HepG2 (cell line): ENCODE data around the gene C1orf226. TPM values are rescaled to one million over a fixed set of nuclear protein-coding genes. Genes with fewer than 3 reads are reported as not detected.
A peak's percentile ranks its signal among the peaks of the same experiment; 100 is the strongest.

ENCODE experiments used
- ATAC-seq: fragments of 200-7000 bp; cut with Tn5 transposase; 3 replicates; pipeline ENCODE4 v1.9.1; 2020; ENCODE audit warnings: mild to moderate bottlenecking, moderate library complexity
- BruUV-seq: library from RNA; stranded (reverse); fragments of 400-500 nt; replicated peaks from 2 replicates; lab custom pipeline; 2021; lab: Mats Ljungman, UMichigan
- CTCF ChIA-PET: fragments of 300-600 bp; formaldehyde crosslinking; extraction: SDS; loops from one replicate; lab custom pipeline; 2021; ENCODE audit warnings: low total read pairs, inconsistent platforms, low intra/inter-chr PET ratio; lab: Yijun Ruan, JAX
- POLR2A ChIA-PET: fragments of 350-600 bp; sonication (Branson Sonifier 250); formaldehyde crosslinking; loops from one replicate; lab custom pipeline; 2020; ENCODE audit warnings: antibody characterized with exemption, inconsistent platforms; lab: Yijun Ruan, JAX
- DNase-seq: peaks from one replicate; pipeline ENCODE4 v3.0.0-alpha.2; 2015; ENCODE audit warnings: low spot score
- FAIRE-seq: peaks from 3 replicates; lab custom pipeline; 2011; peaks lifted over from hg19 to GRCh38; lab: Jason Lieb, UNC
- H2AFZ ChIP-seq: one replicate; pipeline ENCODE4 v1.6.1; 2011; ENCODE audit warnings: low read length, inconsistent platforms
- H3K27ac ChIP-seq: fragments of 300-600 bp; 3 replicates; pipeline ENCODE4 v1.8.0; 2011; ENCODE audit warnings: mixed run types, mild to moderate bottlenecking, mixed read lengths, low read length, inconsistent platforms; ENCODE audit not compliant: insufficient read depth; ENCODE audit errors: extremely low read length
- H3K27me3 ChIP-seq, 2 experiments: fragments of 200-600 bp in 1 of 2; 2 replicates in 1 of 2; 3 replicates in 1 of 2; pipeline versions ENCODE4 v1.6.0 to v1.8.0; 2011; ENCODE audit warnings: low read length in 2 of 2, mild to moderate bottlenecking in 2 of 2, moderate library complexity in 2 of 2, inconsistent platforms in 1 of 2; ENCODE audit not compliant: insufficient read depth in 2 of 2, control insufficient read depth in 1 of 2
- H3K36me3 ChIP-seq, 2 experiments: fragments of 200-600 bp in 1 of 2; replicated peaks in 1 of 2; 2 replicates in 1 of 2; 3 replicates in 1 of 2; pipeline versions ENCODE4 v1.5.1 to v1.8.0; 2011; ENCODE audit warnings: low read length in 2 of 2, inconsistent platforms in 1 of 2; ENCODE audit not compliant: insufficient read depth in 2 of 2, control insufficient read depth in 1 of 2
- H3K4me1 ChIP-seq: 2 replicates; pipeline ENCODE4 v1.5.1; 2012; ENCODE audit warnings: low read length, inconsistent platforms; ENCODE audit not compliant: insufficient read depth
- H3K4me2 ChIP-seq: 2 replicates; pipeline ENCODE4 v1.6.0; 2011; ENCODE audit warnings: low read depth, low read length, inconsistent platforms
- H3K4me3 ChIP-seq, 3 experiments: fragments of 200-600 bp in 1 of 3; sonication (generic), shearing (Covaris generic) in 1 of 3; replicated peaks in 1 of 3; 2 replicates each; pipeline ENCODE4 v1.5.1; 2011 to 2016; ENCODE audit warnings: low read length in 3 of 3, inconsistent platforms in 2 of 3, low read depth in 2 of 3, mild to moderate bottlenecking in 2 of 3, control low read depth in 1 of 3, mixed read lengths in 1 of 3; ENCODE audit not compliant: insufficient read depth in 1 of 3
- H3K79me2 ChIP-seq: one replicate; pipeline ENCODE4 v1.6.1; 2011; ENCODE audit warnings: low read length, inconsistent platforms; ENCODE audit not compliant: insufficient read depth
- H3K9ac ChIP-seq: 2 replicates; pipeline ENCODE4 v1.6.0; 2011; ENCODE audit warnings: mild to moderate bottlenecking, low read depth, low read length, inconsistent platforms; ENCODE audit not compliant: insufficient read depth
- H3K9me3 ChIP-seq: 2 replicates; pipeline ENCODE4 v1.5.1; 2012; ENCODE audit warnings: mild to moderate bottlenecking, low read length
- H4K20me1 ChIP-seq: 2 replicates; pipeline ENCODE4 v1.6.0; 2011; ENCODE audit warnings: inconsistent platforms, mild to moderate bottlenecking, low read length, moderate library complexity; ENCODE audit not compliant: insufficient read depth
- DDIT3 ChIP-seq: sonication (generic); formaldehyde crosslinking; IDR thresholded peaks from 2 replicates; pipeline ENCODE4 v1.4.0; 2020; ENCODE audit warnings: mild to moderate bottlenecking, missing genetic modification reagents
- MXI1 ChIP-seq: IDR thresholded peaks from 3 replicates; pipeline ENCODE4 v1.6.1; 2012; ENCODE audit warnings: low read depth, low read length, inconsistent platforms, borderline replicate concordance
- NCOA2 ChIP-seq: sonication (generic); formaldehyde crosslinking; IDR thresholded peaks from 2 replicates; pipeline ENCODE4 v1.8.0; 2022; ENCODE audit warnings: inconsistent platforms
- NR2C2 ChIP-seq: sonication (generic); formaldehyde crosslinking; IDR thresholded peaks from 2 replicates; pipeline ENCODE4 v1.4.0; 2020; ENCODE audit warnings: missing genetic modification reagents, mild to moderate bottlenecking, moderate library complexity, borderline replicate concordance
- PATZ1 ChIP-seq: sonication (generic); formaldehyde crosslinking; IDR thresholded peaks from 2 replicates; pipeline ENCODE4 v1.4.0; 2020; ENCODE audit warnings: missing genetic modification reagents
- ZNF136 ChIP-seq: sonication (generic); formaldehyde crosslinking; IDR thresholded peaks from 2 replicates; pipeline ENCODE4 v1.8.1; 2022; ENCODE audit warnings: low read depth, mild to moderate bottlenecking, moderate library complexity, missing genetic modification reagents
- ZNF30 ChIP-seq: sonication (generic); formaldehyde crosslinking; IDR thresholded peaks from 2 replicates; pipeline ENCODE4 v1.5.0; 2020; ENCODE audit warnings: mild to moderate bottlenecking, missing genetic modification reagents
- ZSCAN25 ChIP-seq: sonication (generic); formaldehyde crosslinking; IDR thresholded peaks from 2 replicates; pipeline ENCODE4 v1.8.0; 2022; ENCODE audit warnings: mild to moderate bottlenecking, missing genetic modification reagents
- ZSCAN9 ChIP-seq: IDR thresholded peaks from 2 replicates; pipeline ENCODE4 v1.6.1; 2016; ENCODE audit warnings: borderline replicate concordance
- WGBS: methylation state at CpG from one replicate; pipeline ENCODE4 v1.1.6; 2017; ENCODE audit warnings: low lambda C conversion rate; 5-methylcytosine and 5-hydroxymethylcytosine counted together
- in situ Hi-C: cut with HindIII; loops from 2 replicates; pipeline ENCODE4 v1.10.0; 2017; ENCODE audit warnings: low pct_unique_long_range_greater_than_20kb; ENCODE audit not compliant: extremely low pct_ligation_motif_present
- intact Hi-C: fragments of 100-400 bp; cut with micrococcal nuclease; formaldehyde crosslinking; loops from one replicate; pipeline ENCODE4 v1.10.0; 2022; ENCODE audit not compliant: unreplicated experiment
- polyA plus RNA-seq, 8 experiments: library from polyadenylated mRNA; depleted of rRNA in 3 of 8; stranded (reverse) in 7 of 8; unstranded in 1 of 8; fragments of >200 nt; fragmentation: Illumina TruSeq in 4 of 8; extraction: Trizol in 4 of 8; gene quantifications; 2 replicates each; pipeline versions ENCODE4 v1.2.1 to v1.2.3, GENCODE V29; 2011 to 2016; ENCODE audit warnings: low read depth in 4 of 8, missing spikeins in 1 of 8, mixed read lengths in 1 of 8; ENCODE audit not compliant: insufficient read depth in 1 of 8
- total RNA-seq, 5 experiments: library from RNA; depleted of rRNA; stranded (reverse); fragments of >200 nt; fragmentation: Illumina TruSeq; extraction: Trizol; gene quantifications; 2 replicates each; pipeline ENCODE4 v1.2.3, GENCODE V29; 2016; ENCODE audit warnings: low read depth in 1 of 5

The C1orf226 gene
- total and polyA plus RNA-seq, 2 of the 13 experiments (the other 11 are each of a cell fraction or from before 2014, with no cell fraction given) = 4.7 to 4.9 TPM

- Histone ChIP-seq H3K36me3 (peaks cover 0 to 1% of the 10 kb centered on the region in 2 experiments; a peak in 3 of 5 replicates), H3K4me1 (peaks cover 21% of the 10 kb centered on the region), H3K27me3 (no peaks in the 10 kb centered on the region), H3K4me3 (no peak overlapping the region), H3K9me3 (no peaks in the 10 kb centered on the region), H4K20me1 (no peaks in the 10 kb centered on the region), H2AFZ (no peak overlapping the region), H3K79me2 (no peaks in the 10 kb centered on the region), H3K9ac (no peak overlapping the region), H3K4me2 (no peak overlapping the region), H3K27ac (no peak overlapping the region)
- no TSS peak for BruUV-seq
- ChIA-PET POLR2A (no interaction called here), CTCF (interaction anchor here (1.0 kb wide), 1 partner anchor 333 kb away, joined by 3 read pairs; no protein-coding TSS in a partner anchor)
- FAIRE-seq (no peak), DNase-seq (no peak), ATAC-seq (peak; percentile 37)
- intact Hi-C loops (no loop called here), in situ Hi-C loops (no loop called here)
- whole genome bisulfite sequencing = 48% methylated on average over 4 of the region's 5 CpGs
- TF ChIP-seq ZNF30 (CRISPR knock-in tag) = no peak
- TF ChIP-seq DDIT3 = no peak
- TF ChIP-seq MXI1 = no peak
- TF ChIP-seq PATZ1 = no peak
- no peak for TF ChIP-seq ZSCAN25 (CRISPR knock-in tag)
- no peak for TF ChIP-seq ZSCAN9 (CRISPR knock-in tag)
- TF ChIP-seq NR2C2 (CRISPR knock-in tag) = no peak
- no peak for TF ChIP-seq ZNF136
- no peak for TF ChIP-seq NCOA2 (CRISPR knock-in tag)
Measured at GRCh38 chr1:162388615-162389014, 7.1 kb downstream of the C1orf226 start.
